Naive thymus-derived CD4-positive, alpha-beta T cell (primary cell): ENCODE measurements around the gene CDK9. TPM values are rescaled to one million over a fixed set of nuclear protein-coding genes. Genes with fewer than 3 reads are reported as not detected.

Experiments used
- ATAC-seq: fragments of 150-1000 bp; cut with Tn5 transposase; 2 replicates; pipeline ENCODE4 v1.10.0; 2021; ENCODE audit warnings: mild to moderate bottlenecking, moderate library complexity
- CTCF ChIA-PET: fragments of 350-600 bp; sonication (Branson Sonifier 250); formaldehyde crosslinking; loops from one replicate; lab custom pipeline; 2021; ENCODE audit warnings: antibody characterized with exemption; lab: Charles Lee
- POLR2A ChIA-PET: fragments of 350-600 bp; sonication (Branson Sonifier 250); formaldehyde crosslinking; loops from one replicate; lab custom pipeline; 2021; ENCODE audit warnings: antibody characterized with exemption, inconsistent platforms; lab: Charles Lee
- DNase-seq, 9 donors: peaks; one replicate each; pipeline versions ENCODE4 v3.0.0 to v3.0.0-alpha.2; 2020 to 2022; ENCODE audit warnings: mixed read lengths in 1 of 9
- H3K27ac ChIP-seq: one replicate; pipeline ENCODE4 v1.7.0; 2013; ENCODE audit warnings: mild to moderate bottlenecking, low read depth, low read length, moderate library complexity
- H3K27me3 ChIP-seq, 2 donors: one replicate each; pipeline ENCODE4 v1.7.0; 2013; ENCODE audit warnings: low read length in 2 of 2, mild to moderate bottlenecking in 2 of 2, moderate library complexity in 2 of 2; ENCODE audit not compliant: control insufficient read depth in 2 of 2, insufficient read depth in 2 of 2
- H3K36me3 ChIP-seq, 3 experiments: 1 replicate in 2 of 3; 2 replicates in 1 of 3; pipeline ENCODE4 v1.7.0; 2013; ENCODE audit warnings: low read length in 3 of 3, mild to moderate bottlenecking in 3 of 3, moderate library complexity in 1 of 3; ENCODE audit not compliant: insufficient read depth in 3 of 3, control insufficient read depth in 2 of 3
- H3K4me1 ChIP-seq, 2 donors: one replicate each; pipeline ENCODE4 v1.7.0; 2013; ENCODE audit warnings: low read length in 2 of 2, mild to moderate bottlenecking in 2 of 2, moderate library complexity in 1 of 2; ENCODE audit not compliant: control insufficient read depth in 2 of 2, insufficient read depth in 2 of 2
- H3K4me3 ChIP-seq: 2 replicates; pipeline ENCODE4 v1.7.0; 2013; ENCODE audit warnings: mild to moderate bottlenecking, low read length
- H3K9me3 ChIP-seq, 3 experiments: 1 replicate in 2 of 3; 2 replicates in 1 of 3; pipeline ENCODE4 v1.7.0; 2013; ENCODE audit warnings: low read length in 3 of 3; ENCODE audit not compliant: control insufficient read depth in 2 of 3
- H3K27ac Mint-ChIP-seq, 9 donors: one replicate each; pipeline ENCODE4 v1.8.0; 2020 to 2022; ENCODE audit warnings: mixed read lengths in 9 of 9, mild to moderate bottlenecking in 8 of 9, moderate library complexity in 5 of 9, inconsistent platforms in 2 of 9
- H3K27me3 Mint-ChIP-seq, 5 donors: one replicate each; pipeline ENCODE4 v1.8.0; 2021 to 2022; ENCODE audit warnings: mixed read lengths in 5 of 5, mild to moderate bottlenecking in 1 of 5
- H3K36me3 Mint-ChIP-seq, 5 donors: one replicate each; pipeline ENCODE4 v1.8.0; 2020 to 2022; ENCODE audit warnings: mixed read lengths in 5 of 5, mild to moderate bottlenecking in 3 of 5, inconsistent platforms in 1 of 5
- H3K4me1 Mint-ChIP-seq, 7 donors: one replicate each; pipeline ENCODE4 v1.8.0; 2020 to 2022; ENCODE audit warnings: mixed read lengths in 7 of 7, mild to moderate bottlenecking in 3 of 7, inconsistent platforms in 1 of 7
- H3K4me3 Mint-ChIP-seq, 10 donors: one replicate each; pipeline ENCODE4 v1.8.0; 2020 to 2022; ENCODE audit warnings: mild to moderate bottlenecking in 10 of 10, mixed read lengths in 10 of 10, moderate library complexity in 6 of 10, inconsistent platforms in 2 of 10
- H3K9me3 Mint-ChIP-seq, 11 donors: one replicate each; pipeline ENCODE4 v1.8.0; 2020 to 2022; ENCODE audit warnings: mixed read lengths in 11 of 11, mild to moderate bottlenecking in 4 of 11, inconsistent platforms in 1 of 11, moderate library complexity in 1 of 11
- intact Hi-C, 2 donors: fragments of 100-400 bp; cut with micrococcal nuclease; formaldehyde crosslinking; loops; one replicate each; pipeline ENCODE4 v1.15.1; 2023
- polyA plus RNA-seq, 2 donors: library from polyadenylated mRNA; unstranded; fragments of 300-500 nt; fragmentation: Illumina TruSeq; gene quantifications; one replicate each; pipeline ENCODE4 v1.2.3, GENCODE V29; 2021
- total RNA-seq, 6 experiments: library from RNA in 5 of 6; stranded (reverse) in 5 of 6; gene quantifications; 1 replicate in 5 of 6; 2 replicates in 1 of 6; pipeline ENCODE4 v1.2.3 and lab custom pipeline; 2021 to 2026

CDK9 gene
- total and polyA plus RNA-seq, 7 experiments from 2014 or later, result 37.5 to 135 (median 120) TPM

DNA sequence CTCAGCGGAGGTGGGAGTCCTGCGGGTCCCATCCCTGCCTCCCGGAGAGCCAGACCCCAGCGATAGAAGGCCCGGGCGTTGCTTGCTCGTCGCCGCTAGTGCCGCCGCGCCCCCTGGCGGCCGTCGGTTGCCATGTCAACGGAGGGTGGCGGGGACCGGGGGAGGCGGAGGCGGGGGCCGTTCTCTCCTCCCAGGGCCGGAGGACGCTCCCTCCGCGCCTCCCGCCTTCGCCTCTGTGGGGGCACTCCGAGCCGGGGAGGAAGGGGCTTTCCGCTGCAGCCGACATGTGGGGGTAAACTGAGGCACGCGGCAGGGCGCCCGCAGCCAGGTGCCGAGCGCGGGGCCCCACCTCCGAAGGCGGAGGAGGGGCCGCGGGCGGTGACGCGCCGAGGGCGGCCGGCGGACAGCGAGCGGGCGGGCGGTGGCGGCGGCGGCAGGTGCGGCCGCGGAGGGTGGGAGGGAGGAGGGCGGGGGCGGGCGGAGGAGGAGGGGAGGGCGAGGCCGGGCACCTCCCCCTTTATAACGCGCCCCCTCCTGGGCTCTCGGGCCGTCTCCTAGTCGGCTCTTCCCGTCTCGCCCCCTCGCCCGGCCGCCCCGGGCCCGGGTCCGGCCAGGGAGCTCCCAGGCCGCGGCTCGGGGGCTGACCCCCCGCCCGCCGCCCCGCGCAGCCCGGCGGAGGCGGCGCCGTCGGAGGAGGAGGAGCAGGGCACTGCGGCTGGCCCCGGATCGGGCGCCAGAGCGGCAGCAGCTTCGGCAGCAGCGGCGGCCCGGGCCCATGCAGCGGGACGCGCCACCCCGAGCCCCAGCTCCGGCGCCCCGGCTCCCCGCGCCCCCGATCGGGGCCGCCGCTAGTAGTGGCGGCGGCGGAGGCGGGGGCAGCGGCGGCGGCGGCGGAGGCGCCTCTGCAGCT, 556 bp upstream of the CDK9 start:
- H3K36me3 Mint-ChIP-seq, result peaks cover 0 to 23% (median 17%) of the 10 kb centered on the region in 5 donors
- POLR2A ChIA-PET, result interaction anchor here (0.5 to 5.1 kb wide), 24 partner anchors 10 to 342 kb away, joined by 3 to 99 read pairs (median 4); partner anchors contain the start of genes ENG, PTRH1, ST6GALNAC4 and TOR2A
- H3K27ac ChIP-seq, result peak overlapping the region; percentile 90
- H3K4me1 Mint-ChIP-seq, result peaks cover 34 to 75% (median 61%) of the 10 kb centered on the region in 7 donors
- peak overlapping the region; percentile 53 for H3K4me3 ChIP-seq
- H3K36me3 ChIP-seq, result peaks cover 23 to 40% (median 35%) of the 10 kb centered on the region in 3 experiments
- peak overlapping the region; percentile 91 to 98 (median 96) for H3K27ac Mint-ChIP-seq
- peaks cover 56 to 59% of the 10 kb centered on the region in 2 donors for H3K4me1 ChIP-seq
- H3K4me3 Mint-ChIP-seq, result peak overlapping the region; percentile 82 to 95 (median 92)
- intact Hi-C loops, result loop anchor here (1.0 to 5.0 kb wide), 18 partner anchors 9 to 537 kb away; partner anchors contain the start of genes NAIF1 (in 2 of the 2), SLC25A25 (in 2 of the 2), TOR2A (in 2 of the 2) and COQ4 (in 1 of the 2)
- CTCF ChIA-PET, result interaction anchor here (0.6 to 3.0 kb wide), 15 partner anchors 10 to 171 kb away, joined by 3 to 16 read pairs (median 4); partner anchors contain the start of gene TOR2A
- H3K27me3 Mint-ChIP-seq, result no peaks in the 10 kb centered on the region
- DNase-seq (peak; percentile 82 to 93 (median 90)), ATAC-seq (peak; percentile 65)
- H3K9me3 Mint-ChIP-seq, result no peaks in the 10 kb centered on the region
- H3K27me3 ChIP-seq, result no peaks in the 10 kb centered on the region
- H3K9me3 ChIP-seq, result no peaks in the 10 kb centered on the region

DNA sequence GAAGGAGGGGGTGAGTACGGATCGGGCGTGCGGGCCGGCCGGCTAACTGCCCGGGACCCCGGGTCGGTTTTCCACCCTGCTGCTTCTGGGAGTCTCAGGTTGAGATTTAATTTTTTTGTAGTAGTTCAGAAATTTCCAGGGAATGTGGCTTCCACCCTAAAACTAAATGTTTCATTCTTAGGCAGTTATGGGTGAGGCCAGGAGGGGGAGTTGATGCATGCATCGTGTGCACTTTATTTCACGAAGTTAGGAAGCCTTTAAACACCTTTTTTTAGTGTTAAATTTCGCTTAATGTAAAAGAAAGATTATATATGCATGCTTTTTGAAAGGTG, 905 bp downstream of the CDK9 start:
- ChIA-PET CTCF (interaction anchor here (0.8 to 2.0 kb wide), 6 partner anchors 14 to 127 kb away, joined by 3 to 13 read pairs (median 4); partner anchors contain the start of gene TOR2A), POLR2A (interaction anchor here (0.7 to 4.7 kb wide), 10 partner anchors 8 to 136 kb away, joined by 3 to 41 read pairs (median 4); partner anchors contain the start of genes FPGS and SH2D3C)
- peak overlapping the region; percentile 90 for H3K27ac ChIP-seq
- peak in 2 of 9 donors; percentile 33 to 43 for DNase-seq
- intact Hi-C loops, result loop anchor here (1.0 to 5.0 kb wide), 11 partner anchors 11 to 536 kb away; partner anchors contain the start of genes NAIF1 (in 2 of the 2), SLC25A25 (in 2 of the 2), COQ4 (in 1 of the 2) and FPGS (in 1 of the 2)
- no peaks in the 10 kb centered on the region for H3K9me3 ChIP-seq
- Mint-ChIP-seq H3K4me3 (peak overlapping the region; percentile 89 to 95 (median 92)), H3K4me1 (peaks cover 34 to 63% (median 57%) of the 10 kb centered on the region in 7 donors), H3K9me3 (no peaks in the 10 kb centered on the region), H3K27me3 (no peaks in the 10 kb centered on the region), H3K36me3 (peaks cover 0 to 27% (median 19%) of the 10 kb centered on the region in 5 donors), H3K27ac (peak overlapping the region; percentile 77 to 94 (median 90))
- H3K27me3 ChIP-seq, result no peaks in the 10 kb centered on the region
- peak overlapping the region; percentile 80 for H3K4me3 ChIP-seq
- H3K4me1 ChIP-seq, result peaks cover 44 to 48% of the 10 kb centered on the region in 2 donors
- H3K36me3 ChIP-seq, result peaks cover 24 to 55% (median 35%) of the 10 kb centered on the region in 3 experiments
- ATAC-seq, result no peak

- Mint-ChIP-seq H3K4me3 (peak overlapping the region in 3 of 10 donors; percentile 12 to 89 (median 45)), H3K27ac (peak overlapping the region in 4 of 9 donors; percentile 33 to 65 (median 40)), H3K9me3 (no peaks in the 10 kb centered on the region), H3K36me3 (peaks cover 0 to 30% (median 19%) of the 10 kb centered on the region in 5 donors), H3K4me1 (peaks cover 25 to 52% (median 42%) of the 10 kb centered on the region in 7 donors), H3K27me3 (no peaks in the 10 kb centered on the region)
- ATAC-seq (no peak), DNase-seq (peak in 1 of 9 donors; percentile 65)
- Histone ChIP-seq H3K4me1 (peaks cover 30 to 33% of the 10 kb centered on the region in 2 donors), H3K4me3 (no peak overlapping the region), H3K27ac (no peak overlapping the region), H3K27me3 (no peaks in the 10 kb centered on the region), H3K9me3 (no peaks in the 10 kb centered on the region), H3K36me3 (peaks cover 24 to 56% (median 35%) of the 10 kb centered on the region in 3 experiments)
- intact Hi-C loops, result loop anchor here (5.0 kb wide), 6 partner anchors 176 to 534 kb away; partner anchors contain the start of genes NAIF1 (in 2 of the 2), SLC25A25 (in 2 of the 2), COQ4 (in 1 of the 2) and LRSAM1 (in 1 of the 2)
- CTCF ChIA-PET, result interaction anchor here (0.7 to 2.0 kb wide), 3 partner anchors 54 to 82 kb away, joined by 4 to 13 read pairs (median 6); partner anchors contain the start of gene TOR2A
- POLR2A ChIA-PET, result interaction anchor here (0.9 to 4.7 kb wide), 10 partner anchors 9 to 133 kb away, joined by 3 to 41 read pairs (median 4); partner anchors contain the start of genes FPGS, SH2D3C and ST6GALNAC4
Measured at GRCh38 chr9:127788337-127789011, 2.6 kb downstream of the CDK9 start.

DNA sequence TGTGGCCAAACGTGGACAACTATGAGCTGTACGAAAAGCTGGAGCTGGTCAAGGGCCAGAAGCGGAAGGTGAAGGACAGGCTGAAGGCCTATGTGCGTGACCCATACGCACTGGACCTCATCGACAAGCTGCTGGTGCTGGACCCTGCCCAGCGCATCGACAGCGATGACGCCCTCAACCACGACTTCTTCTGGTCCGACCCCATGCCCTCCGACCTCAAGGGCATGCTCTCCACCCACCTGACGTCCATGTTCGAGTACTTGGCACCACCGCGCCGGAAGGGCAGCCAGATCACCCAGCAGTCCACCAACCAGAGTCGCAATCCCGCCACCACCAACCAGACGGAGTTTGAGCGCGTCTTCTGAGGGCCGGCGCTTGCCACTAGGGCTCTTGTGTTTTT, 3.3 kb downstream of the CDK9 start:
- ATAC-seq (no peak), DNase-seq (no peak)
- Mint-ChIP-seq H3K27ac (peak overlapping the region in 5 of 9 donors; percentile 33 to 64 (median 41)), H3K9me3 (no peaks in the 10 kb centered on the region), H3K4me3 (peak overlapping the region in 1 of 10 donors; percentile 45), H3K36me3 (peaks cover 0 to 30% (median 19%) of the 10 kb centered on the region in 5 donors), H3K4me1 (peaks cover 18 to 45% (median 35%) of the 10 kb centered on the region in 7 donors), H3K27me3 (no peaks in the 10 kb centered on the region)
- H3K36me3 ChIP-seq, result peaks cover 24 to 56% (median 35%) of the 10 kb centered on the region in 3 experiments
- H3K4me3 ChIP-seq, result no peak overlapping the region
- intact Hi-C loops, result loop anchor here (5.0 kb wide), 6 partner anchors 177 to 533 kb away; partner anchors contain the start of genes NAIF1 (in 2 of the 2), SLC25A25 (in 2 of the 2), COQ4 (in 1 of the 2) and LRSAM1 (in 1 of the 2)
- H3K27me3 ChIP-seq, result no peaks in the 10 kb centered on the region
- ChIA-PET POLR2A (interaction anchor here (0.5 to 0.9 kb wide), 2 partner anchors 10 to 125 kb away, joined by 3 read pairs; no protein-coding TSS in a partner anchor), CTCF (no interaction called here)
- no peaks in the 10 kb centered on the region for H3K9me3 ChIP-seq
- peaks cover 23 to 26% of the 10 kb centered on the region in 2 donors for H3K4me1 ChIP-seq
- H3K27ac ChIP-seq, result no peak overlapping the region

DNA sequence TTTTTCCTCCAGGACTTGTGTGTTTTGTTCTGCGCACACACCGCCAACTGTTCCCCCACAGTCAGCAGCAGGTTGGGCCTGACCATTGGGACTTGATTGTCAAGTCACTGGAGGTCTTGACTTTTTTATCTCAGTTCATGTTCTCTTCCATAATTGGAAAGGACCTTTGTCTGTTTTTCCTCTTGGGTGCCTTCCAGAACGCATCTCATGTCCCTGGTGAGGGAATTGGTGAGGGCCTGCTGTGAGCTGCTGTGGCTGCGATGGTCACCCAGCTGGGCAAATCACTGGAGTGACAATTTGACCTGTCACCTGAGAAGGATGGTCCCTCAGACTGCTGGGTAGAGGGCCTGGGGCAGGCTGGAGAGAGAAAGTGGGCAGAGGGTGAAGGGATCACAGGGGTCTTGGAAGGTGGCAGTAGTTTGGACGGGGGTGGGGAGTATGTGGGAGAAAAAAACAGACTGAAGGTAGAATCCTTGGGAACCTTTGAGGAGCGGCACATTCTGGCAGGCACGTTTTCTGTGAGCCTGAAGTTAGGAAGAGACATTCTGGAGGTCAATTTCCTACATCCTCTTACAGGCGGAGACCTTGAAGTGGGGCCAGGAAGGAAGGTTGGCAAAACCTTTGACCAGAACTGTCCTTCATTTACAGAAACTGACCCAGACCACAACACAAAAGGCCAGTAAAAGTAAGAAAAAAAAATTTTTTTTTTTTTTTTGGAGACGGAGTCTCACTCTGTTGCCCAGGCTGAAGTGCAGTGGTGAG, 4.4 kb downstream of the CDK9 start:
- POLR2A ChIA-PET, result no interaction called here
- no peak for DNase-seq
- Mint-ChIP-seq H3K27me3 (no peaks in the 10 kb centered on the region), H3K4me1 (peaks cover 13 to 37% (median 28%) of the 10 kb centered on the region in 7 donors), H3K9me3 (no peaks in the 10 kb centered on the region), H3K36me3 (peaks cover 0 to 30% (median 19%) of the 10 kb centered on the region in 5 donors), H3K4me3 (no peak overlapping the region), H3K27ac (peak overlapping the region in 5 of 9 donors; percentile 10 to 85 (median 50))
- no peak for ATAC-seq
- H3K4me1 ChIP-seq, result peaks cover 17 to 18% of the 10 kb centered on the region in 2 donors
- H3K9me3 ChIP-seq, result no peaks in the 10 kb centered on the region
- no peak overlapping the region for H3K4me3 ChIP-seq
- H3K27ac ChIP-seq, result no peak overlapping the region
- peaks cover 24 to 56% (median 35%) of the 10 kb centered on the region in 3 experiments for H3K36me3 ChIP-seq
- H3K27me3 ChIP-seq, result no peaks in the 10 kb centered on the region
- intact Hi-C loops, result no loop called here
- CTCF ChIA-PET, result interaction anchor here (0.8 kb wide), 1 partner anchor 80 kb away, joined by 3 read pairs; no protein-coding TSS in a partner anchor
